SK-N-SH (cell line): ENCODE data around the gene APEH. TPM values are rescaled to one million over a fixed set of nuclear protein-coding genes. Genes with fewer than 3 reads are reported as not detected.

Source experiments
- CTCF ChIA-PET: fragments of 300-600, 350-600 bp; formaldehyde crosslinking; extraction: SDS; loops from one replicate; lab custom pipeline; 2021; lab: Yijun Ruan, JAX
- POLR2A ChIA-PET: fragments of 350-600 bp; sonication (Branson Sonifier 250); formaldehyde crosslinking; extraction: SDS; loops from one replicate; lab custom pipeline; 2020; ENCODE audit warnings: antibody characterized with exemption, inconsistent platforms; lab: Yijun Ruan, JAX
- DNase-seq: peaks from one replicate; pipeline ENCODE4 v3.0.0; 2012
- H2AFZ ChIP-seq: fragments of 200-600 bp; sonication (generic); 2 replicates; pipeline ENCODE4 v1.8.1; 2016; ENCODE audit warnings: antibody characterized with exemption, mild to moderate bottlenecking, low read depth
- H3F3A ChIP-seq: fragments of 200-600 bp; sonication (generic); replicated peaks from 2 replicates; pipeline ENCODE3; 2016; ENCODE audit warnings: antibody characterized with exemption, mild to moderate bottlenecking; ENCODE audit not compliant: insufficient read depth
- H3K27ac ChIP-seq, 2 experiments: fragments of 200-500 bp in 1 of 2; fragments of 200-600 bp in 1 of 2; sonication (Bioruptor generic) in 1 of 2; sonication (generic), shearing (Covaris generic) in 1 of 2; 2 replicates each; pipeline versions ENCODE4 v1.5.1 to v1.6.1; 2014 to 2016; ENCODE audit warnings: low read depth in 2 of 2, inconsistent platforms in 1 of 2, low read length in 1 of 2, mild to moderate bottlenecking in 1 of 2, mixed read lengths in 1 of 2
- H3K27me3 ChIP-seq: fragments of 200-600 bp; sonication (generic), shearing (Covaris generic); 2 replicates; pipeline ENCODE4 v1.6.1; 2016; ENCODE audit warnings: mixed run types; ENCODE audit not compliant: insufficient read depth
- H3K36me3 ChIP-seq, 2 experiments: fragments of 200-500 bp in 1 of 2; fragments of 200-600 bp in 1 of 2; sonication (Bioruptor generic) in 1 of 2; sonication (generic) in 1 of 2; replicated peaks in 1 of 2; 2 replicates each; pipeline versions ENCODE3 to v1.5.1; 2014 to 2016; ENCODE audit warnings: low read length in 1 of 2, mild to moderate bottlenecking in 1 of 2; ENCODE audit not compliant: insufficient read depth in 2 of 2, control insufficient read depth in 1 of 2
- H3K4me1 ChIP-seq, 2 experiments: fragments of 200-500 bp in 1 of 2; fragments of 200-600 bp in 1 of 2; sonication (Bioruptor generic) in 1 of 2; sonication (generic), shearing (Covaris generic) in 1 of 2; 2 replicates each; pipeline versions ENCODE4 v1.5.1 to v1.6.1; 2014 to 2016; ENCODE audit warnings: low read depth in 1 of 2, low read length in 1 of 2, mixed run types in 1 of 2; ENCODE audit not compliant: insufficient read depth in 2 of 2, control insufficient read depth in 1 of 2
- H3K4me2 ChIP-seq: fragments of 200-600 bp; sonication (generic), shearing (Covaris generic); 2 replicates; pipeline ENCODE4 v1.6.1; 2017; ENCODE audit warnings: mixed run types
- H3K4me3 ChIP-seq, 2 experiments: fragments of 200-500 bp in 1 of 2; fragments of 200-600 bp in 1 of 2; sonication (Bioruptor generic) in 1 of 2; sonication (generic), shearing (Covaris generic) in 1 of 2; 2 replicates each; pipeline versions ENCODE4 v1.5.1 to v1.8.1; 2014 to 2016; ENCODE audit warnings: low read depth in 2 of 2, inconsistent platforms in 1 of 2, low read length in 1 of 2, mild to moderate bottlenecking in 1 of 2, mixed read lengths in 1 of 2, moderate library complexity in 1 of 2
- H3K79me2 ChIP-seq: fragments of 200-600 bp; sonication (generic); 2 replicates; pipeline ENCODE4 v1.8.1; 2017; ENCODE audit warnings: mild to moderate bottlenecking; ENCODE audit not compliant: insufficient read depth
- H3K9ac ChIP-seq: fragments of 200-600 bp; sonication (generic); 2 replicates; pipeline ENCODE4 v1.6.1; 2017; ENCODE audit warnings: mixed run types
- H3K9me2 ChIP-seq: fragments of 200-600 bp; sonication (generic); 2 replicates; pipeline ENCODE4 v1.6.1; 2017; ENCODE audit warnings: mixed run types
- H3K9me3 ChIP-seq: fragments of 200-600 bp; sonication (generic); 2 replicates; pipeline ENCODE4 v1.6.1; 2017; ENCODE audit warnings: mixed run types, mild to moderate bottlenecking, moderate library complexity
- H4K20me1 ChIP-seq: fragments of 200-600 bp; sonication (generic); 2 replicates; pipeline ENCODE4 v1.6.1; 2017; ENCODE audit warnings: mild to moderate bottlenecking, mixed run types; ENCODE audit not compliant: insufficient read depth
- CHD2 ChIP-seq: fragments of 150-350 bp; IDR thresholded peaks from 2 replicates; pipeline ENCODE4 v1.6.1; 2018; ENCODE audit warnings: low read length; ENCODE audit not compliant: partially characterized antibody
- EP300 ChIP-seq, 2 experiments: IDR thresholded peaks; 2 replicates each; pipeline versions ENCODE4 v1.4.0 to v1.6.1; 2012; ENCODE audit warnings: borderline replicate concordance in 1 of 2, low read depth in 1 of 2, low read length in 1 of 2
- EZH2phosphoT487 ChIP-seq: fragments of 200-600 bp; sonication (generic); IDR thresholded peaks from 2 replicates; pipeline ENCODE4 v1.6.1; 2017; ENCODE audit warnings: low read depth, mixed run types, mild to moderate bottlenecking, antibody characterized with exemption, moderate library complexity, borderline replicate concordance
- FOSL2 ChIP-seq: IDR thresholded peaks from 2 replicates; pipeline ENCODE4 v1.4.0; 2012; ENCODE audit warnings: low read depth, mild to moderate bottlenecking, moderate library complexity, borderline replicate concordance
- FOXJ3 ChIP-seq: sonication (generic); formaldehyde crosslinking; IDR thresholded peaks from 2 replicates; pipeline ENCODE4 v1.5.1; 2020; ENCODE audit warnings: mild to moderate bottlenecking, missing genetic modification reagents
- FOXM1 ChIP-seq: IDR thresholded peaks from 2 replicates; pipeline ENCODE4 v1.4.0; 2012; ENCODE audit warnings: low read depth, mild to moderate bottlenecking
- GABPA ChIP-seq: IDR thresholded peaks from 2 replicates; pipeline ENCODE4 v1.4.0; 2012; ENCODE audit warnings: low read depth, mild to moderate bottlenecking
- GATA2 ChIP-seq: sonication (generic); formaldehyde crosslinking; IDR thresholded peaks from 2 replicates; pipeline ENCODE4 v1.5.0; 2020; ENCODE audit warnings: mild to moderate bottlenecking, missing genetic modification reagents
- IRF3 ChIP-seq: fragments of 150-350 bp; IDR thresholded peaks from 2 replicates; pipeline ENCODE4 v1.6.1; 2016; ENCODE audit warnings: mild to moderate bottlenecking, low read depth, low read length
- JUND ChIP-seq: IDR thresholded peaks from 2 replicates; pipeline ENCODE4 v1.4.0; 2012
- MAX ChIP-seq: IDR thresholded peaks from 2 replicates; pipeline ENCODE4 v1.4.0; 2012; ENCODE audit warnings: low read depth
- MEF2A ChIP-seq: IDR thresholded peaks from 2 replicates; pipeline ENCODE4 v1.4.0; 2012; ENCODE audit warnings: low read depth, borderline replicate concordance
- NFIC ChIP-seq: IDR thresholded peaks from 2 replicates; pipeline ENCODE4 v1.4.0; 2012; ENCODE audit warnings: borderline replicate concordance
- PBX3 ChIP-seq: IDR thresholded peaks from 2 replicates; pipeline ENCODE4; 2012
- RAD21 ChIP-seq: IDR thresholded peaks from 2 replicates; pipeline ENCODE4 v1.6.1; 2012; ENCODE audit warnings: mild to moderate bottlenecking, low read length
- RCOR1 ChIP-seq: fragments of 150-350 bp; IDR thresholded peaks from 2 replicates; pipeline ENCODE4 v1.6.1; 2017; ENCODE audit warnings: antibody characterized with exemption, low read length
- TAF1 ChIP-seq: IDR thresholded peaks from 2 replicates; pipeline ENCODE4 v1.6.1; 2012; ENCODE audit warnings: low read depth, mild to moderate bottlenecking, low read length, moderate library complexity, borderline replicate concordance
- TCF12 ChIP-seq: IDR thresholded peaks from 2 replicates; pipeline ENCODE4 v1.4.0; 2012
- TEAD4 ChIP-seq: IDR thresholded peaks from 2 replicates; pipeline ENCODE4 v1.4.0; 2012; ENCODE audit warnings: mild to moderate bottlenecking, borderline replicate concordance; ENCODE audit not compliant: insufficient read depth
- YY1 ChIP-seq: IDR thresholded peaks from 2 replicates; pipeline ENCODE4 v1.4.0; 2012; ENCODE audit warnings: low read depth, mild to moderate bottlenecking
- ZBTB33 ChIP-seq: IDR thresholded peaks from 2 replicates; pipeline ENCODE4 v1.4.0; 2012; ENCODE audit warnings: low read depth, borderline replicate concordance
- WGBS: methylation state at CpG from one replicate; pipeline ENCODE4 v1.1.6; 2017; ENCODE audit warnings: low lambda C conversion rate; 5-methylcytosine and 5-hydroxymethylcytosine counted together
- polyA plus RNA-seq, 3 experiments: library from polyadenylated mRNA; depleted of rRNA; stranded (reverse); fragments of >200 nt; gene quantifications; 2 replicates each; pipeline ENCODE4 v1.2.3, GENCODE V29; 2012
- TF ChIP-seq, protein P1 (sequence below): fragments of 200-600 bp; sonication (generic); IDR thresholded peaks from 2 replicates; pipeline ENCODE4 v1.6.1; 2017; ENCODE audit warnings: antibody characterized with exemption, mild to moderate bottlenecking, moderate library complexity

The APEH gene
- polyA plus RNA-seq, 1 of the 3 experiments (the other 2 are of a cell fraction) = 112 TPM

- no peak for TF ChIP-seq GATA2 (CRISPR knock-in tag)
- TF ChIP-seq ZBTB33 = no peak
- TF ChIP-seq MAX = no peak
- TF ChIP-seq TCF12 = no peak
- TF ChIP-seq TEAD4 = no peak
- no peak for TF ChIP-seq EP300 (IDR thresholded peaks at IDR 0.05; ENCODE audit: borderline replicate concordance in 1 of 2, low read depth in 1 of 2, low read length in 1 of 2)
- TF ChIP-seq NFIC = no peak
- TF ChIP-seq RAD21 = no peak
- no peak for TF ChIP-seq GABPA
- Histone ChIP-seq H3K27ac (no peak overlapping the region), H3K36me3 (peaks cover 0 to 42% of the 10 kb centered on the region in 2 experiments), H3K4me2 (no peak overlapping the region), H2AFZ (no peak overlapping the region), H3K4me3 (no peak overlapping the region), H3K9me3 (no peaks in the 10 kb centered on the region), H4K20me1 (no peaks in the 10 kb centered on the region), H3K4me1 (no peaks in the 10 kb centered on the region), H3F3A (no peaks in the 10 kb centered on the region), H3K79me2 (no peaks in the 10 kb centered on the region), H3K27me3 (no peaks in the 10 kb centered on the region), H3K9ac (no peak overlapping the region), H3K9me2 (no peaks in the 10 kb centered on the region)
- WGBS = 88% methylated on average over 10 of the region's 11 CpGs
- DNase-seq = no peak
- CTCF ChIA-PET = interaction anchor here (0.6 to 8.1 kb wide), 8 partner anchors 9 to 289 kb away, joined by 3 to 76 read pairs (median 4); partner anchors contain the start of genes AMIGO3, MST1 and RNF123
- POLR2A ChIA-PET = no interaction called here
These were observed 28.5 kb downstream of the APEH start for GRCh38 chr3:49702672-49703071.

DNA sequence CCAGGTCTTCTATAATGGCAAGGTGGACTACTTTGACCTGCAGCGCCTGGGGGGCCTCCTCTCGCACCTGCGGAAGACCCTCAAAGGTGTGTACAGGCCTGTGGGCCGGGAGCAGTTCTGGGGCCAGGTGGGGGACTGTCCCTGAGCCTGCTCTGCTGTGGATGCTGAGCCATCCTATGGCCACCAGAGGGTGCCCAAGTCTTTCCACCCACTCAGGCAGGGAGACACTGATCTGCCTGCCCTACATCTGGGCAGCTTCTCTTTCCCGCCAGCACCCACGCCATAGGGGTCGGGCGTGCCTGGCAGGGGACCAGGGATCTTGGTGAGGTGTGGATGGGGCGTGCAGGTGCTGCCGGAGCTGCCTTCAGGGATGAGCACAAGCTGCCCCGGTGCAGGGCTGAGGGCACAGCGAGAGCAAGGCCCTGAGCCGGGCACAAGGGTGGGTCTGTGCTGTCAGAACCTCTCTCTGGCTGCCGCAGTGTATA is 29.3 kb downstream of the APEH start:
- Histone ChIP-seq H3K9me3 (no peaks in the 10 kb centered on the region), H3K4me2 (no peak overlapping the region), H3F3A (no peaks in the 10 kb centered on the region), H3K36me3 (peaks cover 0 to 34% of the 10 kb centered on the region in 2 experiments), H3K9me2 (no peaks in the 10 kb centered on the region), H3K4me3 (no peak overlapping the region), H3K79me2 (no peaks in the 10 kb centered on the region), H3K27me3 (no peaks in the 10 kb centered on the region), H2AFZ (no peak overlapping the region), H3K4me1 (no peaks in the 10 kb centered on the region), H3K27ac (no peak overlapping the region), H3K9ac (no peak overlapping the region), H4K20me1 (no peaks in the 10 kb centered on the region)
- DNase-seq = peak; percentile 92
- ChIA-PET POLR2A (interaction anchor here (0.6 kb wide), 1 partner anchor 16 kb away, joined by 3 read pairs; the partner anchor contains the start of gene AMIGO3), CTCF (interaction anchor here (0.6 to 8.1 kb wide), 9 partner anchors 9 to 202 kb away, joined by 3 to 76 read pairs (median 4); partner anchors contain the start of genes AMIGO3, MST1 and RNF123)
- 45% methylated on average over 8 of the region's 14 CpGs for WGBS
- TF ChIP-seq NFIC = no peak
- no peak for TF ChIP-seq CHD2
- no peak for TF ChIP-seq YY1
- TF ChIP-seq RAD21 = peak; percentile 77
- no peak for TF ChIP-seq RCOR1
- no peak for TF ChIP-seq EP300 (IDR thresholded peaks at IDR 0.05; ENCODE audit: borderline replicate concordance in 1 of 2, low read depth in 1 of 2, low read length in 1 of 2)
- TF ChIP-seq FOXM1 = no peak
- no peak for TF ChIP-seq EZH2phosphoT487
- TF ChIP-seq JUND = no peak
- no peak for TF ChIP-seq FOSL2
- no peak for TF ChIP-seq TAF1
- no peak for TF ChIP-seq FOXJ3
- no peak for TF ChIP-seq MEF2A
- no peak for TF ChIP-seq IRF3
- TF ChIP-seq PBX3 = no peak
- no peak for TF ChIP-seq TEAD4
- TF ChIP-seq, protein P1, sequence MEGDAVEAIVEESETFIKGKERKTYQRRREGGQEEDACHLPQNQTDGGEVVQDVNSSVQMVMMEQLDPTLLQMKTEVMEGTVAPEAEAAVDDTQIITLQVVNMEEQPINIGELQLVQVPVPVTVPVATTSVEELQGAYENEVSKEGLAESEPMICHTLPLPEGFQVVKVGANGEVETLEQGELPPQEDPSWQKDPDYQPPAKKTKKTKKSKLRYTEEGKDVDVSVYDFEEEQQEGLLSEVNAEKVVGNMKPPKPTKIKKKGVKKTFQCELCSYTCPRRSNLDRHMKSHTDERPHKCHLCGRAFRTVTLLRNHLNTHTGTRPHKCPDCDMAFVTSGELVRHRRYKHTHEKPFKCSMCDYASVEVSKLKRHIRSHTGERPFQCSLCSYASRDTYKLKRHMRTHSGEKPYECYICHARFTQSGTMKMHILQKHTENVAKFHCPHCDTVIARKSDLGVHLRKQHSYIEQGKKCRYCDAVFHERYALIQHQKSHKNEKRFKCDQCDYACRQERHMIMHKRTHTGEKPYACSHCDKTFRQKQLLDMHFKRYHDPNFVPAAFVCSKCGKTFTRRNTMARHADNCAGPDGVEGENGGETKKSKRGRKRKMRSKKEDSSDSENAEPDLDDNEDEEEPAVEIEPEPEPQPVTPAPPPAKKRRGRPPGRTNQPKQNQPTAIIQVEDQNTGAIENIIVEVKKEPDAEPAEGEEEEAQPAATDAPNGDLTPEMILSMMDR = peak; percentile 70
